Spinal cord (tissue), 10 donors: ENCODE measurements around the gene TMEM170A. TPM values are rescaled to one million over a fixed set of nuclear protein-coding genes. Genes with fewer than 3 reads are reported as not detected.
"Not testable (repeated sequence)": the region's sequence is repeated elsewhere in the genome, so short reads cannot be mapped to it uniquely, and the experiment has no call there.

ENCODE experiments used
- DNase-seq, 6 donors: peaks; one replicate each; pipeline versions ENCODE4 v3.0.0 to v3.0.0-alpha.2; 2013 to 2015; ENCODE audit warnings: low spot score in 6 of 6, low read depth in 4 of 6
- H3K27ac ChIP-seq: one replicate; pipeline ENCODE4 v1.5.1; 2013; ENCODE audit warnings: low read depth, low read length, control low read depth
- H3K27me3 ChIP-seq: one replicate; pipeline ENCODE4 v1.6.1; 2013; ENCODE audit warnings: low read length; ENCODE audit not compliant: control insufficient read depth, insufficient read depth
- H3K36me3 ChIP-seq: one replicate; pipeline ENCODE4 v1.6.1; 2013; ENCODE audit warnings: low read length; ENCODE audit not compliant: control insufficient read depth, insufficient read depth
- H3K4me1 ChIP-seq: one replicate; pipeline ENCODE4 v1.6.1; 2013; ENCODE audit warnings: low read length; ENCODE audit not compliant: control insufficient read depth, insufficient read depth
- H3K4me3 ChIP-seq: one replicate; pipeline ENCODE4 v1.5.1; 2013; ENCODE audit warnings: low read depth, low read length, control low read depth
- H3K9me3 ChIP-seq: one replicate; pipeline ENCODE4 v1.6.1; 2013; ENCODE audit warnings: low read length; ENCODE audit not compliant: control insufficient read depth, insufficient read depth
- WGBS: methylation state at CpG from one replicate; pipeline ENCODE4 v1.1.5; 2013; ENCODE audit warnings: missing lambda C conversion rate; ENCODE audit not compliant: insufficient coverage; 5-methylcytosine and 5-hydroxymethylcytosine counted together
- polyA plus RNA-seq, 2 donors: library from polyadenylated mRNA; unstranded; fragments of 120-200 nt; gene quantifications; one replicate each; pipeline ENCODE4 v1.2.1, GENCODE V29; 2013; ENCODE audit not compliant: insufficient read length in 2 of 2
- total RNA-seq, 2 donors: library from RNA; depleted of rRNA in 1 of 2; stranded (reverse); fragments of 120-200 nt in 1 of 2; fragments of >200 nt in 1 of 2; gene quantifications; one replicate each; pipeline versions ENCODE4 v1.2.3 to v1.2.4, GENCODE V29; 2013 to 2014
- donor health status: healthy.

Gene TMEM170A
- total and polyA plus RNA-seq, 4 donors: 35.4 to 60.6 (median 37.6) TPM

DNA sequence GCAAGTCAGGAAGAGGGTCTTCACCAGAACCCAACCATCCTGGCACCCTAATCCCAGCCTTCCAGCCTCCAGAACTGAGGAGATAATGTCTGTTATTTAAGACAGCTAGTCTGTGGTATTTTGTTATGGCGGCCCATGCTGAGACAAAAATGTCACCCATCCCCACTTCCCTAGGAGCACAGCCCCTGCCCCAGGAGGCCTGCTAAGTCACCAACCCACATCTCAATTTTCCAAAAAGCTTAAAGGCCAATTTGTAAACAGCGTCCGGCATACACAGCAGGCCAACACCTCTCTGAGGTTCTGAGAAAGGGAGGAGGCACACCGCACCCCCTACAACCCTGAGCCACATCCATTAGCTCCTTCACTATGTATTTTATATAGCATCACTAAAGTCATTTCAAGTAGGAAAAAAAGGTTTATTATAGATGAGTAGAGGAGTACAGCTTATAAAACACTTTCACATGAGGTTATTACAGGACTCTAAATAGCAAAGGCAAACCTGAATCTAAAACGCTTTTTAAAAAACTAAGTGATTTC lies 6.9 kb downstream of the TMEM170A start:
- H3K27ac ChIP-seq: no peak overlapping the region
- H3K36me3 ChIP-seq: peaks cover 2% of the 10 kb centered on the region
- no peaks in the 10 kb centered on the region for H3K27me3 ChIP-seq
- WGBS: no CpG with 5 or more reads among the region's 5 CpGs
- H3K4me3 ChIP-seq: no peak overlapping the region
- H3K9me3 ChIP-seq: no peaks in the 10 kb centered on the region
- DNase-seq: no peak
- peaks cover 26% of the 10 kb centered on the region for H3K4me1 ChIP-seq

DNA sequence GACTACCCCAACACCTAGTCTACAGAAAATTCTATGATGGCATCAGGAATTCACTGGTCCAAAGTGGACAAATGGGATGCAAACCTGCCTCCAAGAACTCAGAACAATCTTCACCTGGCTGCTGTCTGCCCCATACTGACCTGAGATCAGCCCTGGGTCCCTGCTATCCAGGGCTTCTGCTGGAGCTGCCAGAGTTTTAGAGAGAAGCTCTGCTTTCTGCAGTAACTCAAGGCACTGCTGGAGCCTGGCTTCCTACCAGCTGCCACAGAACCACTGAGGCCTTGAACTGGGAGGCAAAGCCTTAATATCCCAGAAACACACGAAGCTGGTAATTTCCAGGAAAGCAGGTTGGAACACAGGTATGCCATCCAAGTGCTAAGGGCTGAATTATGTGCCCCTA lies 7.5 kb downstream of the TMEM170A start:
- H3K4me1 ChIP-seq: peaks cover 26% of the 10 kb centered on the region
- H3K4me3 ChIP-seq: no peak overlapping the region
- H3K27me3 ChIP-seq: no peaks in the 10 kb centered on the region
- WGBS: 80% methylated on average over 1 of the region's 1 CpG
- DNase-seq: no peak
- peaks cover 2% of the 10 kb centered on the region for H3K36me3 ChIP-seq
- no peaks in the 10 kb centered on the region for H3K9me3 ChIP-seq
- H3K27ac ChIP-seq: no peak overlapping the region

DNA sequence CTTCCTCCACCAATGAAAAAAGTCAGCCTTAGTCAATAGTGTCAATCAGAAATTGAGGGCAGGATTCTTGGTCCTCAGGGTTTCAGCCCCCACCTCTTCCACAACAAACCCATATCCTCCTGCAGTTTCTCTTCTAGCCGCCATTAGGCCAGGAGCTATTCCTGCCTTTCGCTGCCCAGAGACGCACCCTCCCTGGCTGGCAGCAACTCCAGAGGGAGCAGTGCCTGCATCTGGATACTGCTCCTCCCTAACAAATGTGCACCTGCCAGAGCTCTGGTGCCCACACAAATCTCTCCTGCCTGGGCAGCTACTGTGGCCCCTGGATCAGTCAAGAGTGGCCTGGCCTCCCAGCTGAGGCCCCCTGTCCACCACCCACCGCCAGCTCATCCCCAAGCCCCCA lies 8.0 kb downstream of the TMEM170A start:
- not testable (repeated sequence) for H3K36me3 ChIP-seq, H3K27me3 ChIP-seq, DNase-seq, H3K4me3 ChIP-seq, H3K9me3 ChIP-seq, H3K27ac ChIP-seq
- H3K4me1 ChIP-seq: peaks cover 26% of the 10 kb centered on the region
- WGBS: 72% methylated on average over 4 of the region's 4 CpGs

DNA sequence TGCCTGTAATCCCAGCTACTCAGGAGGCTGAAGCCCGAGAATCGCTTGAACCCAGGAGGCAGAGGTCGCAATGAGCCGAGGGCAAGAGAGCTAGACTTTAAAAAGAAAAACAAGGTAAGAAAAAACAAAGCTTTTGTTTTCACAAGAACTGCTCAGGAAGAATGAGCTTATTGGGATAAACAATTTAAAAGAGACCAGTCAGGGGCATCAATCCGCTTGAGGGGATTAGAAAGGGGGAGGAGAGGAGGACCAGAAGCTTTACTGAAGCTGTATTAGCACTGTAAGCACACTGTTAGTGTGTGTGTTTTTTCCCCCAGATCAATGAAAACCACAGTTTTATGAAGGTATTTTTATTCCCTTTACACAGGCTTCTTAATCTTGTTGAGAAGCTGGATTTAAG lies 8.8 kb downstream of the TMEM170A start:
- H3K4me1 ChIP-seq: peaks cover 20% of the 10 kb centered on the region
- peaks cover 9% of the 10 kb centered on the region for H3K36me3 ChIP-seq
- DNase-seq: no peak
- 48% methylated on average over 4 of the region's 5 CpGs for WGBS
- no peak overlapping the region for H3K27ac ChIP-seq
- H3K27me3 ChIP-seq: no peaks in the 10 kb centered on the region
- no peaks in the 10 kb centered on the region for H3K9me3 ChIP-seq
- no peak overlapping the region for H3K4me3 ChIP-seq

DNA sequence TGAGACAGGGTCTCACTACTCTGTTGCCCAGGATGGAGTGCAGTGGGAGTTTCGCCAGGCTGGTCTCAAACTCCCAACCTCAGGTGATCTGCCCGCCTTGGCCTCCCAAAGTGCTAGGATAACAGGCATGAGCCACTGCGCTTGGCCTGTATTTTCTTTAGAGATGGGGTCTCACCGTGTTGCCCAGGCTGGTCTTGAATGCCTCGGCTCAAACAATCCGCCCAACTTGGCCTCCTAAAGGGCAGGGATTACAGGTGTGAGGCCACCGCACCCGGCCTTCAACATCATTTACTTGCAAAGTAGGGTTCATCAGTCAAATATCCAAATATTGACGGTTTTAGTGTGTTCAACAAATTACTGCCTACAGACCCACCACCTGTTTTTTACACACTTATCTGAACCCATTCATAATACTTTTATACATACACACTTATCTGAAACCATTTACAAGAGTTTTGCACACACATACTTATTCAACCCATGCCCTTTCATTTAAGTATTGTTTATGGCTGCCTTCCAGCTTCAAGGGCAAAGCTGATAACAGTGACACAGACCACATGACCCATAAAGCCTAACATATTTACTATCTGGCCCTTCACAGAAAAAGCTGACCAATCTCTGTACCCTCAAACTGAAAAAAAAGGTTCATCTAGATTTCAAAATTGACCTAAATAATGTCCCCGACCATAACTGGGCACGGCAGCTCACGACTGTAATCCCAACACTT lies 11.9 kb downstream of the TMEM170A start:
- Histone ChIP-seq H3K4me3 (no peak overlapping the region), H3K36me3 (peaks cover 19% of the 10 kb centered on the region), H3K27ac (no peak overlapping the region), H3K4me1 (peaks cover 6% of the 10 kb centered on the region), H3K9me3 (no peaks in the 10 kb centered on the region), H3K27me3 (no peaks in the 10 kb centered on the region)
- 95% methylated on average over 12 of the region's 12 CpGs for WGBS
- no peak for DNase-seq

DNA sequence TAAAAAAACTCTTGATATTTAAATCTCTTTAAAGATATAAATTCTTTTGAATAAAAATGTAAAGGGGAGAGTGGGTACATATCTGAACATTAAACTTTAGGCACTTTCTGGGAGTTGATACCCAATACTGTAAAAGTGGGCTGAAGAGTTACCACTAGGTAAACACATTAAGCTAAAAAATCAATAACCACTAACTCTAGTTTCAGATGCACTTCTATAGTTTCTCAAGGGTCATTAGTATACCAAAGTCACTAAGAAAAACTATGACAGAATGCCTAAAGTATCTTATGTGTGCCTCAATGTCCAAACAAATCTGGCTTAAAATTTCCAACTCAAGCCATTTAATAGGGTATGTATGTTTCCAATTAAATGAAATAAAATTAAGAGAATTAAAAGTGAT lies 18.1 kb downstream of the TMEM170A start:
- Histone ChIP-seq H3K4me3 (no peak overlapping the region), H3K27me3 (no peaks in the 10 kb centered on the region), H3K27ac (no peak overlapping the region), H3K9me3 (no peaks in the 10 kb centered on the region), H3K4me1 (no peaks in the 10 kb centered on the region), H3K36me3 (peaks cover 19% of the 10 kb centered on the region)
- DNase-seq: no peak

DNA sequence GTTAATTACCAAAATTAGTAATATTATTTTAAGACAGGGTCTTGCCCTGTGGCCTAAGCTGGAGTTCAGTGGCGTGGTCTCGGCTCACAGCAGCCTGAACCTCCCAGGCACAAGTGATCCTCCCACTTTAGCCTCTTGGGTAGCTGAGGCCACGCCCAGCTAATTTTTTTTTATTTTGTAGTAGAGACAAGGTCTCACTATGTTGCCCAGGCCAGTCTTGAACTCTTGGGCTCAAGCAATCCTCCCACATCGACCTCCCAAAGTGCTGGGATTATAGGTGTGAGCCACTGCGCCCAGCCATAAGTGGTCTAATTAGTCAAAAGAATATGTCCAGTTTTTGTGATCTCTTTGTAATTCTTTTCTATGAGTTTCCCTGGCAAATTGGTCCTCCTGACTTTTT lies 19.2 kb downstream of the TMEM170A start:
- no peaks in the 10 kb centered on the region for H3K4me1 ChIP-seq
- no peak for DNase-seq
- H3K9me3 ChIP-seq: no peaks in the 10 kb centered on the region
- WGBS: no CpG with 5 or more reads among the region's 5 CpGs
- H3K27ac ChIP-seq: no peak overlapping the region
- no peaks in the 10 kb centered on the region for H3K27me3 ChIP-seq
- no peak overlapping the region for H3K4me3 ChIP-seq
- peaks cover 9% of the 10 kb centered on the region for H3K36me3 ChIP-seq

DNA sequence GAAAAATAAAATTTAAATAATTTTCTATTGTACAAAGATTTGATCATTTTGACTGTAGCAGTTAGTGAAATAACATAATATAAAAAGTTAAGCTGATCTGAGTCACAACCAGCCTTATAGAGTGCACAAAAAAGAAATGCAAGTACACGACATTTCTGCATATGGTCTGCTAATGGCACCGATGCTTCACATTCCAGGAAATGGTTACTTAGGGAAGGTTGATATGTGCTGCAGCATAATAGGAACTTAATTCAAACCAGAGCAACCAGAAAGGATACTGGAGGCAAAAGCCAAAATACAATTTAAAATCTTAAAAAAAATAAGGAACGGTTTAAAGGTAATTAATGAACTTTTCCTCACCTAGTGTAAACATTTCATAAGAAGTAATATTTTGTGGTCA lies 21.2 kb downstream of the TMEM170A start:
- Histone ChIP-seq H3K27me3 (no peaks in the 10 kb centered on the region), H3K9me3 (no peaks in the 10 kb centered on the region), H3K4me3 (no peak overlapping the region), H3K27ac (no peak overlapping the region), H3K36me3 (peaks cover 1% of the 10 kb centered on the region), H3K4me1 (no peaks in the 10 kb centered on the region)
- DNase-seq: no peak
- WGBS: no CpG with 5 or more reads among the region's 3 CpGs

DNA sequence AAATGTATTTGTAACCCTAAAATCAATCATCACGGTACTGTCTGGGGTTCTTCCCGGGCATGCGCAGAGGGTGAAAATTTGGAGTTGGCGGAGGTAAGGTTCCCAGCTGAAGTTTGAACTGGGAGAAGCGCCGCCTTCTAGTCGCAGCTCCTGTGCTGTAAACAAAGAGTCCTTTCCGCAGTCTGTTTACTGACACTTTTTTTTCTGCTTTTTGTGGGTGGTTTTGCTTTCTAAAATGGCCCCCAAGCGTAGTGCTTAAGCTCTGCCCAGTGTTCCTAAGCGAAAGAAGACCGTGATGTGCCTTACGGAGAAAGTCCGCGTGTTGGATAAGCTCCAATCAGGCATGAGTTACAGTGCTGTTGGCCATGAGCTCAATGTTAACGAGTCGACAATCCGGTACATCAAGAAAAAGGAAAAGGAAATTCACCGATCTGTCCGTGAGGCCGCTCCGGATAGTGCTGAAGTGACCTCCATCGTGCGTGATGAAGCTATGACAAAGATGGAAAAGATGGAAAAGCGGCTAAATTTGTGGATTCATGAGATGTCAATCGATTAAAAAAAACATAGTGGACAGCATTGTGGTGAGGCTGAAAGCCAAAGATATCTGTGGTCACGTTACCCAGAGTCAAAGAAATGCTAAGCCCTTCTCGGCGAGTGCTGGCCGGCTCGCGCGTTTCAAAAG lies 30.6 kb downstream of the TMEM170A start:
- H3K36me3 ChIP-seq: peaks cover 3% of the 10 kb centered on the region
- peaks cover 34% of the 10 kb centered on the region for H3K4me1 ChIP-seq
- no peaks in the 10 kb centered on the region for H3K9me3 ChIP-seq
- H3K4me3 ChIP-seq: peak overlapping the region; percentile 98
- H3K27ac ChIP-seq: peak overlapping the region; percentile 97
- WGBS: 2% methylated on average over 30 of the region's 32 CpGs
- peak in 5 of 6 donors; percentile 68 to 97 (median 82) for DNase-seq
- no peaks in the 10 kb centered on the region for H3K27me3 ChIP-seq
